Activated naive CD4-positive, alpha-beta T cell treated with anti-CD3 and anti-CD28 coated beads, Interleukin-2, amount 10 ng/mL, durations not matched to agents 7 days and 5 days (primary cell): ENCODE measurements around the gene CLCN6.

ENCODE experiments used
- CTCF ChIA-PET: fragments of 350-600 bp; sonication (Branson Sonifier 250); formaldehyde crosslinking; loops from one replicate; lab custom pipeline; 2021; ENCODE audit warnings: antibody characterized with exemption; lab: Charles Lee
- DNase-seq: peaks from one replicate; pipeline ENCODE4 v3.0.0-alpha.2; 2020
- H3K27ac Mint-ChIP-seq: one replicate; pipeline ENCODE4 v1.8.0; 2021; ENCODE audit warnings: mild to moderate bottlenecking, moderate library complexity, mixed read lengths
- H3K27me3 Mint-ChIP-seq: one replicate; pipeline ENCODE4 v1.8.0; 2021; ENCODE audit warnings: mild to moderate bottlenecking, mixed read lengths
- H3K36me3 Mint-ChIP-seq: one replicate; pipeline ENCODE4 v1.8.0; 2021; ENCODE audit warnings: mixed read lengths
- H3K4me1 Mint-ChIP-seq: one replicate; pipeline ENCODE4 v1.8.0; 2021; ENCODE audit warnings: mixed read lengths
- H3K4me3 Mint-ChIP-seq: one replicate; pipeline ENCODE4 v1.8.0; 2021; ENCODE audit warnings: mild to moderate bottlenecking, moderate library complexity, mixed read lengths
- H3K9me3 Mint-ChIP-seq: one replicate; pipeline ENCODE4 v1.8.0; 2021; ENCODE audit warnings: mixed read lengths

The CLCN6 gene

GRCh38 chr1:11882814-11883538 is 77.0 kb downstream of the CLCN6 start:
- Mint-ChIP-seq H3K9me3 (no peaks in the 10 kb centered on the region), H3K27ac (no peak overlapping the region), H3K4me1 (peaks cover 2% of the 10 kb centered on the region), H3K4me3 (no peak overlapping the region), H3K27me3 (peaks cover 44% of the 10 kb centered on the region), H3K36me3 (no peaks in the 10 kb centered on the region)
- CTCF ChIA-PET = interaction anchor here (0.8 to 0.9 kb wide), 2 partner anchors 9 to 10 kb away, joined by 3 to 4 read pairs; no protein-coding TSS in a partner anchor
- DNase-seq = peak; percentile 42

GRCh38 chr1:11885916-11886315 is 79.9 kb downstream of the CLCN6 start:
- Mint-ChIP-seq H3K27me3 (peaks cover 57% of the 10 kb centered on the region), H3K9me3 (no peaks in the 10 kb centered on the region), H3K27ac (no peak overlapping the region), H3K4me3 (no peak overlapping the region), H3K36me3 (no peaks in the 10 kb centered on the region), H3K4me1 (peaks cover 2% of the 10 kb centered on the region)
- DNase-seq = no peak
- CTCF ChIA-PET = no interaction called here

GRCh38 chr1:11886986-11887665 is 81.1 kb downstream of the CLCN6 start:
- CTCF ChIA-PET = no interaction called here
- Mint-ChIP-seq H3K36me3 (no peaks in the 10 kb centered on the region), H3K9me3 (no peaks in the 10 kb centered on the region)

GRCh38 chr1:11887666-11888007 is 81.6 kb downstream of the CLCN6 start:
- Mint-ChIP-seq H3K9me3 (no peaks in the 10 kb centered on the region), H3K27me3 (peaks cover 68% of the 10 kb centered on the region), H3K27ac (no peak overlapping the region), H3K4me1 (peaks cover 2% of the 10 kb centered on the region), H3K4me3 (no peak overlapping the region), H3K36me3 (no peaks in the 10 kb centered on the region)
- CTCF ChIA-PET = no interaction called here
- no peak for DNase-seq

More at GRCh38 chr1:11886986-11887665, 81.1 kb downstream of the CLCN6 start:
- no peak for DNase-seq
- H3K4me3 Mint-ChIP-seq = no peak overlapping the region
- H3K27me3 Mint-ChIP-seq = peaks cover 63% of the 10 kb centered on the region
- no peak overlapping the region for H3K27ac Mint-ChIP-seq
- H3K4me1 Mint-ChIP-seq = peaks cover 2% of the 10 kb centered on the region

- H3K36me3 Mint-ChIP-seq = no peaks in the 10 kb centered on the region
- peaks cover 68% of the 10 kb centered on the region for H3K27me3 Mint-ChIP-seq
- H3K4me3 Mint-ChIP-seq = no peak overlapping the region
- no peak overlapping the region for H3K27ac Mint-ChIP-seq
- no peaks in the 10 kb centered on the region for H3K4me1 Mint-ChIP-seq
- CTCF ChIA-PET = no interaction called here
- no peaks in the 10 kb centered on the region for H3K9me3 Mint-ChIP-seq
- no peak for DNase-seq
These were observed 82.3 kb downstream of the CLCN6 start for GRCh38 chr1:11888206-11888876.

- H3K27me3 Mint-ChIP-seq = peaks cover 73% of the 10 kb centered on the region
- no peaks in the 10 kb centered on the region for H3K9me3 Mint-ChIP-seq
- CTCF ChIA-PET = no interaction called here
- DNase-seq = no peak
- no peak overlapping the region for H3K27ac Mint-ChIP-seq
- no peaks in the 10 kb centered on the region for H3K4me1 Mint-ChIP-seq
- no peak overlapping the region for H3K4me3 Mint-ChIP-seq
- H3K36me3 Mint-ChIP-seq = no peaks in the 10 kb centered on the region
These were observed 82.9 kb downstream of the CLCN6 start for GRCh38 chr1:11888877-11889208.

GRCh38 chr1:11891433-11892186 is 85.6 kb downstream of the CLCN6 start:
- Mint-ChIP-seq H3K9me3 (no peaks in the 10 kb centered on the region), H3K4me3 (no peak overlapping the region), H3K27ac (no peak overlapping the region), H3K4me1 (no peaks in the 10 kb centered on the region), H3K36me3 (no peaks in the 10 kb centered on the region), H3K27me3 (peaks cover 86% of the 10 kb centered on the region)
- DNase-seq = no peak
- CTCF ChIA-PET = interaction anchor here (0.8 to 4.2 kb wide), 10 partner anchors 9 to 116 kb away, joined by 3 to 36 read pairs (median 4); no protein-coding TSS in a partner anchor
